HCT116 (cell line): ENCODE data around the gene NIFK.

ENCODE experiments used
- JUND ChIP-seq: IDR thresholded peaks from 2 replicates; pipeline ENCODE4 v1.6.1; 2012
- MAX ChIP-seq: IDR thresholded peaks from 2 replicates; pipeline ENCODE4 v1.6.1; 2012
- POLR2A ChIP-seq: IDR thresholded peaks from 2 replicates; pipeline ENCODE4 v1.7.0; 2011; ENCODE audit warnings: borderline replicate concordance; ENCODE audit not compliant: insufficient read depth, insufficient read length; ENCODE audit errors: extremely low read depth
- RAD21 ChIP-seq: IDR thresholded peaks from 2 replicates; pipeline ENCODE4 v1.6.1; 2012; ENCODE audit warnings: low read depth, mild to moderate bottlenecking
- SP1 ChIP-seq: IDR thresholded peaks from 2 replicates; pipeline ENCODE4 v1.6.1; 2012; ENCODE audit warnings: low read depth
- TF ChIP-seq, protein P1 (sequence below), 3 experiments: fragments of 200-600 bp in 1 of 3; sonication (generic) in 1 of 3; IDR thresholded peaks in 2 of 3; conservative IDR thresholded peaks in 1 of 3; 2 replicates each; pipeline ENCODE4 v1.5.1; 2012 to 2017; ENCODE audit warnings: low read depth in 2 of 3, low read length in 2 of 3, antibody characterized with exemption in 1 of 3, borderline replicate concordance in 1 of 3, control low read depth in 1 of 3, mild to moderate bottlenecking in 1 of 3, mixed read lengths in 1 of 3, mixed run types in 1 of 3, moderate library complexity in 1 of 3; ENCODE audit not compliant: insufficient read depth in 1 of 3

DNA sequence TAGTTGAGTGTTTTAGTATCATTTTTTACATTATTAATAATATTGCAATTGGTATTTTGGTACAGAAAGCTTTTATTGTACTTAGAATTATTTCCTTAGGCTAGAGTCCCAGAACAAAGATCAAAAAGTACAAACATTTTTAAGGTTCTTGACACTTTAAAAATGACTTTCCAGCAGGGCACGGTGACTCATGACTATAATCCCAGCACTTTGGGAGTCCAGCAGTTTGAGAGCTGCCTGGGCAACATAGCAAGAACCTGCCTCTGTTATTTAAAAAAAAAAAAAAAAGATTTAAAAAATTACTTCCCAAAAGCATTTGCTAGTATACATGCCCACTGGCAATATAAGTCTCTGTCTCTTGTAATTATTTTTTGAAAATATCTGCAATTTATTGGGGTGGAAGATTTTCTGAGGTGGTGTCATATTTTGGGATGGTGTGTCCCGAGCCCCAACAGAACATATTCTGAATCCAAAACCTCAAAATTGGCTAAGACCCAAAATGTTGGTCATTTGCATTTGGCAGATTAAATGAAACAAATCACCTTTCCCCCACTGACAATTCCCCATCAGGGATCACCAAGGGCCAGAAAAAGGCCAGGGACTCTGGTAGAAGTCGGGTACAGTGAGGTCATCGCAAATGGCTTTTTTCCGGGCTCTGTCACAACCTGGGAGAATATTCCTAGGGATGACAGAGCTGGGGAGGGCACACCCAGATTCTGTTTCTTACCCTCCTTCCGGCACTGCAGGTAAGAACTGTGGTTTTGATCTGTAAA lies 42.1 kb downstream of the NIFK start:
- TF ChIP-seq MAX (no peak), SP1 (no peak), RAD21 (no peak), POLR2A (no peak), JUND (no peak)
- TF ChIP-seq, protein P1, sequence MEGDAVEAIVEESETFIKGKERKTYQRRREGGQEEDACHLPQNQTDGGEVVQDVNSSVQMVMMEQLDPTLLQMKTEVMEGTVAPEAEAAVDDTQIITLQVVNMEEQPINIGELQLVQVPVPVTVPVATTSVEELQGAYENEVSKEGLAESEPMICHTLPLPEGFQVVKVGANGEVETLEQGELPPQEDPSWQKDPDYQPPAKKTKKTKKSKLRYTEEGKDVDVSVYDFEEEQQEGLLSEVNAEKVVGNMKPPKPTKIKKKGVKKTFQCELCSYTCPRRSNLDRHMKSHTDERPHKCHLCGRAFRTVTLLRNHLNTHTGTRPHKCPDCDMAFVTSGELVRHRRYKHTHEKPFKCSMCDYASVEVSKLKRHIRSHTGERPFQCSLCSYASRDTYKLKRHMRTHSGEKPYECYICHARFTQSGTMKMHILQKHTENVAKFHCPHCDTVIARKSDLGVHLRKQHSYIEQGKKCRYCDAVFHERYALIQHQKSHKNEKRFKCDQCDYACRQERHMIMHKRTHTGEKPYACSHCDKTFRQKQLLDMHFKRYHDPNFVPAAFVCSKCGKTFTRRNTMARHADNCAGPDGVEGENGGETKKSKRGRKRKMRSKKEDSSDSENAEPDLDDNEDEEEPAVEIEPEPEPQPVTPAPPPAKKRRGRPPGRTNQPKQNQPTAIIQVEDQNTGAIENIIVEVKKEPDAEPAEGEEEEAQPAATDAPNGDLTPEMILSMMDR (IDR thresholded peaks at IDR 0.05 in 2 of 3, conservative IDR thresholded peaks at IDR 0.05 in 1 of 3; ENCODE audit: borderline replicate concordance in 1 of 3, insufficient read depth in 1 of 3, low read depth in 2 of 3, low read length in 2 of 3) = no peak
